H1 (cell line): ENCODE results near the gene ABLIM1. TPM values are rescaled to one million over a fixed set of nuclear protein-coding genes. Genes with fewer than 3 reads are reported as not detected.

Source experiments
- CTCF ChIA-PET: fragments of 300-600 bp; sonication (Branson Sonifier 250); formaldehyde crosslinking; loops from one replicate; lab custom pipeline; 2021; ENCODE audit not compliant: partially characterized antibody; lab: Charles Lee
- POLR2A ChIA-PET: fragments of 300-600 bp; sonication (Branson Sonifier 250); formaldehyde crosslinking; loops from one replicate; lab custom pipeline; 2021; ENCODE audit warnings: inconsistent platforms; ENCODE audit not compliant: partially characterized antibody; lab: Charles Lee
- DNase-seq, 2 experiments: peaks; one replicate each; pipeline versions ENCODE4 v3.0.0 to v3.0.0-alpha.2; 2010 to 2022; ENCODE audit warnings: low spot score in 2 of 2, low read depth in 1 of 2, mixed read lengths in 1 of 2
- FAIRE-seq: peaks from 2 replicates; lab custom pipeline; 2011; peaks lifted over from hg19 to GRCh38; lab: Jason Lieb, UNC
- H2AFZ ChIP-seq: 2 replicates; pipeline ENCODE4 v1.8.1; 2012; ENCODE audit warnings: low read length, inconsistent platforms
- H2AK5ac ChIP-seq: 2 replicates; pipeline ENCODE4 v1.6.1; 2013; ENCODE audit warnings: low read depth, low read length
- H2BK120ac ChIP-seq: replicated peaks from 2 replicates; pipeline ENCODE3; 2013; ENCODE audit warnings: low read depth, low read length, inconsistent platforms
- H2BK12ac ChIP-seq: 2 replicates; pipeline ENCODE4 v1.6.1; 2013; ENCODE audit warnings: low read depth, low read length
- H2BK15ac ChIP-seq: 2 replicates; pipeline ENCODE4 v1.6.1; 2013; ENCODE audit warnings: low read length
- H2BK20ac ChIP-seq: 2 replicates; pipeline ENCODE4 v1.6.1; 2013; ENCODE audit warnings: low read length
- H2BK5ac ChIP-seq: 2 replicates; pipeline ENCODE4 v1.6.1; 2013; ENCODE audit warnings: low read depth, low read length
- H3K14ac ChIP-seq: 2 replicates; pipeline ENCODE4 v1.6.1; 2013; ENCODE audit warnings: inconsistent platforms; ENCODE audit not compliant: insufficient read length
- H3K18ac ChIP-seq: 2 replicates; pipeline ENCODE4 v1.6.1; 2013; ENCODE audit warnings: low read length; ENCODE audit errors: extremely low read depth
- H3K23ac ChIP-seq: 2 replicates; pipeline ENCODE4 v1.6.1; 2013; ENCODE audit warnings: inconsistent platforms; ENCODE audit not compliant: insufficient read length
- H3K23me2 ChIP-seq: 2 replicates; pipeline ENCODE4 v1.6.1; 2013; ENCODE audit warnings: low read depth, low read length
- H3K27ac ChIP-seq: 2 replicates; pipeline ENCODE4 v1.6.1; 2011; ENCODE audit warnings: low read depth, low read length, inconsistent platforms
- H3K27me3 ChIP-seq, 4 experiments: replicated peaks in 1 of 4; 1 replicate in 1 of 4; 2 replicates in 3 of 4; pipeline versions ENCODE4 v1.6.1 to v1.8.1; 2011 to 2013; ENCODE audit warnings: low read length in 3 of 4, mild to moderate bottlenecking in 3 of 4, inconsistent platforms in 2 of 4, mixed read lengths in 2 of 4, moderate library complexity in 1 of 4; ENCODE audit not compliant: control insufficient read depth in 3 of 4, insufficient read depth in 3 of 4; ENCODE audit errors: extremely low read depth in 1 of 4
- H3K36me3 ChIP-seq, 4 experiments: 2 replicates each; pipeline versions ENCODE4 v1.6.1 to v1.8.1; 2011 to 2013; ENCODE audit warnings: mild to moderate bottlenecking in 4 of 4, low read length in 3 of 4, moderate library complexity in 2 of 4, control low read depth in 1 of 4, inconsistent platforms in 1 of 4; ENCODE audit not compliant: insufficient read depth in 4 of 4, control insufficient read depth in 2 of 4
- H3K4ac ChIP-seq: replicated peaks from 2 replicates; pipeline ENCODE3; 2013; ENCODE audit warnings: low read length, low read depth, mixed read lengths, inconsistent platforms; ENCODE audit not compliant: insufficient read length
- H3K4me1 ChIP-seq, 4 experiments: replicated peaks in 1 of 4; 1 replicate in 1 of 4; 2 replicates in 3 of 4; pipeline versions ENCODE4 v1.6.1 to v1.8.1; 2011 to 2013; ENCODE audit warnings: low read length in 3 of 4, inconsistent platforms in 2 of 4, mixed read lengths in 1 of 4; ENCODE audit not compliant: insufficient read depth in 4 of 4, control insufficient read depth in 3 of 4
- H3K4me2 ChIP-seq, 2 experiments: 2 replicates each; pipeline versions ENCODE4 v1.6.1 to v1.8.1; 2011 to 2013; ENCODE audit warnings: low read depth in 2 of 2, low read length in 2 of 2, control low read depth in 1 of 2, inconsistent platforms in 1 of 2, mild to moderate bottlenecking in 1 of 2; ENCODE audit not compliant: insufficient read depth in 1 of 2
- H3K4me3 ChIP-seq, 4 experiments: fragments of 200-600, 300-600 bp in 1 of 4; sonication (generic), shearing (Covaris generic), sonication (Bioruptor Twin) in 1 of 4; 2 replicates each; pipeline versions ENCODE4 v1.5.1 to v1.8.1; 2011 to 2016; ENCODE audit warnings: low read length in 4 of 4, low read depth in 3 of 4, control low read depth in 2 of 4, inconsistent platforms in 2 of 4, mild to moderate bottlenecking in 2 of 4, mixed read lengths in 1 of 4, moderate library complexity in 1 of 4; ENCODE audit not compliant: insufficient read depth in 2 of 4; ENCODE audit errors: extremely low read depth in 1 of 4
- H3K56ac ChIP-seq: replicated peaks from 2 replicates; pipeline ENCODE3; 2013; ENCODE audit warnings: low read depth, mild to moderate bottlenecking, mixed read lengths, low read length, inconsistent platforms; ENCODE audit not compliant: insufficient read length
- H3K79me1 ChIP-seq: 2 replicates; pipeline ENCODE4 v1.6.1; 2013; ENCODE audit warnings: low read depth, low read length, control low read depth
- H3K79me2 ChIP-seq, 2 experiments: 2 replicates each; pipeline versions ENCODE4 v1.6.1 to v1.8.1; 2012 to 2013; ENCODE audit warnings: low read length in 2 of 2, mild to moderate bottlenecking in 2 of 2, inconsistent platforms in 1 of 2; ENCODE audit not compliant: insufficient read depth in 2 of 2, control insufficient read depth in 1 of 2
- H3K9ac ChIP-seq, 4 experiments: replicated peaks in 1 of 4; 1 replicate in 1 of 4; 2 replicates in 3 of 4; pipeline versions ENCODE4 v1.6.1 to v1.8.1; 2011 to 2013; ENCODE audit warnings: low read depth in 3 of 4, low read length in 3 of 4, control low read depth in 2 of 4, mild to moderate bottlenecking in 2 of 4, moderate library complexity in 2 of 4, inconsistent platforms in 1 of 4; ENCODE audit errors: extremely low read depth in 1 of 4
- H3K9me3 ChIP-seq, 2 experiments: 2 replicates each; pipeline versions ENCODE4 v1.6.1 to v1.8.1; 2012 to 2013; ENCODE audit warnings: mild to moderate bottlenecking in 2 of 2, moderate library complexity in 2 of 2, control low read depth in 1 of 2, inconsistent platforms in 1 of 2, low read depth in 1 of 2, low read length in 1 of 2, mixed read lengths in 1 of 2; ENCODE audit not compliant: insufficient read depth in 2 of 2
- H4K20me1 ChIP-seq, 2 experiments: replicated peaks in 1 of 2; 2 replicates each; pipeline versions ENCODE3 to v1.8.1; 2011 to 2013; ENCODE audit warnings: inconsistent platforms in 2 of 2, low read length in 2 of 2, mild to moderate bottlenecking in 1 of 2; ENCODE audit not compliant: insufficient read depth in 2 of 2, control insufficient read depth in 1 of 2
- H4K5ac ChIP-seq: 2 replicates; pipeline ENCODE4 v1.6.1; 2013; ENCODE audit warnings: low read length, low read depth, mixed read lengths, inconsistent platforms; ENCODE audit not compliant: insufficient read length
- H4K8ac ChIP-seq: 2 replicates; pipeline ENCODE4 v1.8.0; 2013; ENCODE audit warnings: mild to moderate bottlenecking, moderate library complexity, low read length, inconsistent platforms; ENCODE audit not compliant: insufficient read depth; ENCODE audit errors: extremely low read depth
- H4K91ac ChIP-seq: replicated peaks from 2 replicates; pipeline ENCODE3; 2013; ENCODE audit warnings: low read length, mixed read lengths, inconsistent platforms; ENCODE audit not compliant: insufficient read length
- ASH2L ChIP-seq: fragments of 200-600, 300-600 bp; sonication (generic); IDR thresholded peaks from one replicate; pipeline ENCODE4 v1.7.1; 2017; ENCODE audit warnings: low read length
- BRCA1 ChIP-seq: IDR thresholded peaks from 2 replicates; pipeline ENCODE4 v1.6.1; 2012; ENCODE audit warnings: low read depth, low read length, improper control_type of control experiment
- CHD1 ChIP-seq: IDR thresholded peaks from 2 replicates; pipeline ENCODE4 v1.6.1; 2012; ENCODE audit warnings: low read depth, low read length, improper control_type of control experiment
- GTF2F1 ChIP-seq: IDR thresholded peaks from 2 replicates; pipeline ENCODE4 v1.6.1; 2012; ENCODE audit warnings: low read depth, low read length, improper control_type of control experiment, borderline replicate concordance
- HDAC6 ChIP-seq: IDR thresholded peaks from one replicate; pipeline ENCODE4 v1.7.1; 2012; ENCODE audit warnings: low read depth, mild to moderate bottlenecking, inconsistent platforms, low read length, moderate library complexity
- KDM5A ChIP-seq: fragments of 200-600 bp; IDR thresholded peaks from 2 replicates; pipeline ENCODE4 v1.7.1; 2012; ENCODE audit warnings: mild to moderate bottlenecking, low read length, inconsistent platforms, mixed read lengths
- RAD21 ChIP-seq, 2 experiments: IDR thresholded peaks in 1 of 2; conservative IDR thresholded peaks in 1 of 2; 2 replicates each; pipeline ENCODE4 v1.6.1; 2011; ENCODE audit warnings: low read depth in 2 of 2, low read length in 2 of 2, improper control_type of control experiment in 1 of 2, inconsistent platforms in 1 of 2, mild to moderate bottlenecking in 1 of 2, moderate library complexity in 1 of 2
- TAF7 ChIP-seq: optimal IDR thresholded peaks from 2 replicates; pipeline ENCODE3; 2011; ENCODE audit warnings: low read depth, mild to moderate bottlenecking, inconsistent platforms, low read length, moderate library complexity, borderline replicate concordance
- USF2 ChIP-seq: IDR thresholded peaks from 2 replicates; pipeline ENCODE4 v1.6.1; 2011; ENCODE audit warnings: low read length, improper control_type of control experiment
- WGBS, 2 experiments: shearing (Covaris generic) in 1 of 2; methylation state at CpG; one replicate each; pipeline versions ENCODE4 v1.1.6 to v1.1.7; 2013 to 2015; ENCODE audit warnings: low lambda C conversion rate in 2 of 2, mixed read lengths in 2 of 2, inconsistent platforms in 1 of 2, low coverage in 1 of 2, missing lambda C conversion rate in 1 of 2; ENCODE audit not compliant: insufficient replicate concordance in 2 of 2, insufficient coverage in 1 of 2, insufficient read length in 1 of 2; ENCODE audit errors: extremely low coverage in 1 of 2, missing lambda C conversion rate in 1 of 2; 5-methylcytosine and 5-hydroxymethylcytosine counted together
- polyA plus RNA-seq, 7 experiments: library from polyadenylated mRNA; depleted of rRNA in 3 of 7; stranded (reverse) in 5 of 7; unstranded in 2 of 7; fragments of >200 nt in 5 of 7; fragments of 200-250 nt in 2 of 7; gene quantifications; 1 replicate in 5 of 7; 2 replicates in 1 of 7; 4 replicates in 1 of 7; pipeline versions ENCODE4 v1.2.1 to v1.2.3, GENCODE V29; 2011 to 2013; ENCODE audit warnings: missing spikeins in 2 of 7, mixed read lengths in 2 of 7
- total RNA-seq: library from RNA; stranded (reverse); fragmentation: NEBNext Ultra II Directional; extraction: Animal tissue kit (Norgen Biotek cat#: 25700); gene quantifications from 2 replicates; pipeline ENCODE4 v1.2.1, GENCODE V29; 2021
- TF ChIP-seq, protein P1 (sequence below), 3 experiments: IDR thresholded peaks; 1 replicate in 2 of 3; 2 replicates in 1 of 3; pipeline versions ENCODE4 v1.5.1 to v1.6.1; 2011; ENCODE audit warnings: low read length in 3 of 3, mild to moderate bottlenecking in 3 of 3, inconsistent platforms in 2 of 3, low read depth in 1 of 3, moderate library complexity in 1 of 3; ENCODE audit not compliant: insufficient read depth in 1 of 3; ENCODE audit errors: control extremely low read depth in 1 of 3

The ABLIM1 gene
- total and polyA plus RNA-seq, 2 of the 8 experiments (the other 6 are each of a cell fraction or from before 2014, with no cell fraction given), result 51.2 to 51.7 TPM

DNA sequence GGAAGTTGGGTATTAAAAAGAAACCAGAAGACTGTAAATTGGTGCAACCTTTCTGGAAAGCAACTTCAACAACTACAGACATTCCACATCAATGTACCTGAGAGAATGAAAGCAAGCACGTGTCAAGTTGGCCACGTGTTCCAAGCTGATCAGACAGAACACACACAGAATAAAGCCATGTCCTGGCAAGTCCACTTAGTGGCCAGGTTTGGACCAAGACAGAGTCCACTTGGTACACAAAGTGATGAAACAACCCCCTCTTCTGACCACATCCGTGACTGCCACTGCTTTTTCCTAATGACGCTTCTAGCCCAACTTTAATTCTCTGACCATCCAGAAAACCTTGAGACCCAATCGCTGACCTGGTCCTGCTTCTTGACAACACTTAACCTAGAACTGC is 109.4 kb downstream of the ABLIM1 start:
- ChIA-PET CTCF (interaction anchor here (0.6 to 11.6 kb wide), 42 partner anchors 9 to 329 kb away, joined by 3 to 186 read pairs (median 6); partner anchors contain the start of gene ABLIM1), POLR2A (interaction anchor here (0.9 kb wide), 1 partner anchor 77 kb away, joined by 3 read pairs; no protein-coding TSS in a partner anchor)
- Histone ChIP-seq H3K56ac (no peak overlapping the region), H4K8ac (no peak overlapping the region), H3K79me1 (no peaks in the 10 kb centered on the region), H2BK120ac (no peak overlapping the region), H2BK15ac (no peak overlapping the region), H3K27ac (no peak overlapping the region), H3K23me2 (no peaks in the 10 kb centered on the region), H4K5ac (no peak overlapping the region), H3K79me2 (no peaks in the 10 kb centered on the region), H3K4me3 (no peak overlapping the region), H2AK5ac (no peak overlapping the region), H3K9me3 (no peaks in the 10 kb centered on the region), H3K36me3 (no peaks in the 10 kb centered on the region), H3K14ac (no peak overlapping the region), H3K4me2 (no peak overlapping the region), H4K91ac (no peak overlapping the region), H3K23ac (no peak overlapping the region), H2BK20ac (no peak overlapping the region), H3K9ac (no peak overlapping the region), H3K4ac (no peak overlapping the region), H4K20me1 (no peaks in the 10 kb centered on the region), H2BK12ac (no peak overlapping the region), H3K4me1 (peaks cover 0 to 4% (median 0%) of the 10 kb centered on the region in 4 experiments; a peak in 1 of 7 replicates), H3K18ac (no peak overlapping the region), H3K27me3 (no peaks in the 10 kb centered on the region), H2AFZ (no peak overlapping the region), H2BK5ac (no peak overlapping the region)
- peak; percentile 36 for FAIRE-seq
- peak in 1 of 2 experiments; percentile 59 for DNase-seq
- WGBS, 2 experiments, result 45% methylated on average over 5 of the region's 5 CpGs; no CpG with 5 or more reads in 1 of the 2 experiments
- TF ChIP-seq KDM5A (no peak), GTF2F1 (no peak), USF2 (no peak), RAD21 (IDR thresholded peaks at IDR 0.05 in 1 of 2, conservative IDR thresholded peaks at IDR 0.05 in 1 of 2; ENCODE audit: low read depth in 2 of 2, low read length in 2 of 2) (peak; percentile 92 to 95), TAF7 (no peak), HDAC6 (no peak), ASH2L (no peak), CHD1 (no peak), BRCA1 (no peak)
- TF ChIP-seq, protein P1, sequence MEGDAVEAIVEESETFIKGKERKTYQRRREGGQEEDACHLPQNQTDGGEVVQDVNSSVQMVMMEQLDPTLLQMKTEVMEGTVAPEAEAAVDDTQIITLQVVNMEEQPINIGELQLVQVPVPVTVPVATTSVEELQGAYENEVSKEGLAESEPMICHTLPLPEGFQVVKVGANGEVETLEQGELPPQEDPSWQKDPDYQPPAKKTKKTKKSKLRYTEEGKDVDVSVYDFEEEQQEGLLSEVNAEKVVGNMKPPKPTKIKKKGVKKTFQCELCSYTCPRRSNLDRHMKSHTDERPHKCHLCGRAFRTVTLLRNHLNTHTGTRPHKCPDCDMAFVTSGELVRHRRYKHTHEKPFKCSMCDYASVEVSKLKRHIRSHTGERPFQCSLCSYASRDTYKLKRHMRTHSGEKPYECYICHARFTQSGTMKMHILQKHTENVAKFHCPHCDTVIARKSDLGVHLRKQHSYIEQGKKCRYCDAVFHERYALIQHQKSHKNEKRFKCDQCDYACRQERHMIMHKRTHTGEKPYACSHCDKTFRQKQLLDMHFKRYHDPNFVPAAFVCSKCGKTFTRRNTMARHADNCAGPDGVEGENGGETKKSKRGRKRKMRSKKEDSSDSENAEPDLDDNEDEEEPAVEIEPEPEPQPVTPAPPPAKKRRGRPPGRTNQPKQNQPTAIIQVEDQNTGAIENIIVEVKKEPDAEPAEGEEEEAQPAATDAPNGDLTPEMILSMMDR (IDR thresholded peaks at IDR 0.05; ENCODE audit: control extremely low read depth in 1 of 3, insufficient read depth in 1 of 3, low read depth in 1 of 3, low read length in 3 of 3), result peak; percentile 45 to 88 (median 85)
